Panc1 (cell line): ENCODE results near the gene ETNK2. TPM values are rescaled to one million over a fixed set of nuclear protein-coding genes. Genes with fewer than 3 reads are reported as not detected.

Source experiments
- ATAC-seq: fragments of 200-7000 bp; cut with Tn5 transposase; 2 replicates; pipeline ENCODE4 v1.9.1; 2020; ENCODE audit warnings: mild to moderate bottlenecking, moderate library complexity
- BruUV-seq: library from RNA; stranded (reverse); fragments of 400-500 nt; replicated peaks from 2 replicates; lab custom pipeline; 2021; lab: Mats Ljungman, UMichigan
- CTCF ChIA-PET: fragments of 300-600 bp; sonication (Branson Sonifier 250); formaldehyde crosslinking; loops from one replicate; lab custom pipeline; 2022; ENCODE audit warnings: antibody characterized with exemption; lab: Charles Lee
- POLR2A ChIA-PET: fragments of 300-600 bp; sonication (Branson Sonifier 250); formaldehyde crosslinking; loops from one replicate; lab custom pipeline; 2022; ENCODE audit warnings: antibody characterized with exemption; lab: Charles Lee
- DNase-seq: peaks from one replicate; pipeline ENCODE4 v3.0.0-alpha.2; 2010; ENCODE audit warnings: low read depth, low spot score
- H3K27ac ChIP-seq: 2 replicates; pipeline ENCODE4 v1.5.1; 2011; ENCODE audit warnings: mild to moderate bottlenecking, low read length, inconsistent platforms
- H3K27me3 ChIP-seq: fragments of 200-500 bp; sonication (Bioruptor generic); 2 replicates; pipeline ENCODE4 v1.6.0; 2014; ENCODE audit warnings: low read length, inconsistent platforms; ENCODE audit not compliant: control insufficient read depth, insufficient read depth
- H3K36me3 ChIP-seq: fragments of 200-500 bp; sonication (Bioruptor generic); 2 replicates; pipeline ENCODE4 v1.5.1; 2014; ENCODE audit warnings: inconsistent platforms, mild to moderate bottlenecking, low read length, moderate library complexity; ENCODE audit not compliant: control insufficient read depth, insufficient read depth
- H3K4me1 ChIP-seq: 2 replicates; pipeline ENCODE4 v1.5.1; 2011; ENCODE audit warnings: inconsistent platforms, mild to moderate bottlenecking, low read length, moderate library complexity; ENCODE audit not compliant: control insufficient read depth, insufficient read depth
- H3K4me3 ChIP-seq, 2 experiments: 2 replicates each; pipeline ENCODE4 v1.5.1; 2011 to 2012; ENCODE audit warnings: low read depth in 2 of 2, low read length in 2 of 2, mild to moderate bottlenecking in 2 of 2, inconsistent platforms in 1 of 2, moderate library complexity in 1 of 2
- H3K9me3 ChIP-seq: fragments of 200-500 bp; sonication (Bioruptor generic); 2 replicates; pipeline ENCODE4 v1.5.1; 2014; ENCODE audit warnings: low read depth, mild to moderate bottlenecking, inconsistent platforms, low read length, moderate library complexity; ENCODE audit not compliant: control insufficient read depth, insufficient read depth
- POLR2AphosphoS5 ChIP-seq: IDR thresholded peaks from 2 replicates; pipeline ENCODE4 v1.6.1; 2012; ENCODE audit warnings: mild to moderate bottlenecking, low read depth, low read length, moderate library complexity
- SIN3A ChIP-seq: IDR thresholded peaks from 2 replicates; pipeline ENCODE4 v1.6.1; 2012; ENCODE audit warnings: low read depth, mild to moderate bottlenecking, low read length, moderate library complexity, borderline replicate concordance; ENCODE audit not compliant: insufficient read depth
- TCF7L2 ChIP-seq: IDR thresholded peaks from 2 replicates; pipeline ENCODE4 v1.6.1; 2011; ENCODE audit warnings: mild to moderate bottlenecking, low read depth, low read length, inconsistent platforms
- in situ Hi-C: cut with HindIII; loops from 2 replicates; pipeline ENCODE4 v1.10.0; 2016; ENCODE audit warnings: low sequenced_read_pairs, low pct_unique_long_range_greater_than_20kb
- intact Hi-C: fragments of 100-400 bp; cut with micrococcal nuclease; formaldehyde crosslinking; loops from one replicate; pipeline ENCODE4 v1.10.0; 2022; ENCODE audit not compliant: unreplicated experiment
- total RNA-seq: library from RNA; stranded (reverse); gene quantifications from one replicate; pipeline ENCODE4 v1.2.1, GENCODE V29; 2021; ENCODE audit not compliant: unreplicated experiment
- TF ChIP-seq, protein P1 (sequence below): fragments of 450-650 bp; IDR thresholded peaks from 2 replicates; pipeline ENCODE4 v1.5.1; 2017; ENCODE audit warnings: mild to moderate bottlenecking
- TF ChIP-seq, protein P2 (sequence below), 2 experiments: IDR thresholded peaks; 2 replicates each; pipeline ENCODE4 v1.6.1; 2011 to 2012; ENCODE audit warnings: low read depth in 2 of 2, control low read depth in 1 of 2, low read length in 1 of 2, mild to moderate bottlenecking in 1 of 2, moderate library complexity in 1 of 2; ENCODE audit not compliant: insufficient read depth in 1 of 2

ETNK2 gene
- total RNA-seq, 1 experiment from 2014 or later: 6.7 TPM

DNA sequence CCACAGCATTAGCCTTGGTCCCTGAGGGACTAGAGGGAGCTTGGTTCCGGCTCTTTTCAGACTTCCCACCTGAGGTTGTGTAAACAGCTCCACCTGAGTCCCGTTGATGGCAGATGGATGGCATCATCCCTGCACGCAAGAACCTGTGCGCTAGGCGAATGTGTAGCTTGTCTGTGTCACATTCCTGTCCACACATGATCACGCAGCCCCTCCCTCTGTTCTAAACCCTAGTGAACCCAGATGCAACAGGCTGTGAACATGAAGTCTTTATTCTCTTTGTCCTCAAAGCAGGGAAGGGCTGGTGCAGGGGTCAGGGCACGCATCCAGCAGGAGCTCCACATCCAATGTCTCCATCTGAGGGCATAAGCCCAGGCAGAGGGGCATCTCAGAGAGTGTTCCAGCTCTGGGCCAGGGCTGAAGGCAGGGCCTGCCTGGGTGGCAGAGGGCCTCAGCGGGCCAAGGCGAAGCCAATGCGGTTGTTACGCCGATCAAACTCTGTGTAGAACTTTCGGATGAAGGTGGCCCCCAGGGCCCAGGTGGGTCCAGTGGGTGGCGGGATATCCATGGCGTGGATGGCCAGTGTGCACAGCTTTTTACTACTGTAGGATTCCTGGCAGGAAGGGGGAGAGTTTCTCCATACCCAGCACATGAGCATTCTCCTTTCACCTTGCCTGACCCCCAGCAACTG is 2.9 kb upstream of the ETNK2 start:
- DNase-seq: no peak
- Histone ChIP-seq H3K36me3 (no peaks in the 10 kb centered on the region), H3K9me3 (no peaks in the 10 kb centered on the region), H3K4me3 (no peak overlapping the region), H3K27me3 (no peaks in the 10 kb centered on the region; the same call in 1 of the 2 replicates), H3K4me1 (no peaks in the 10 kb centered on the region), H3K27ac (no peak overlapping the region)
- ChIA-PET POLR2A (no interaction called here), CTCF (interaction anchor here (0.6 kb wide), 1 partner anchor 182 kb away, joined by 3 read pairs; no protein-coding TSS in a partner anchor)
- intact Hi-C loops (no loop called here), in situ Hi-C loops (no loop called here)
- no TSS peak for BruUV-seq
- no peak for ATAC-seq
- TF ChIP-seq, protein P1, sequence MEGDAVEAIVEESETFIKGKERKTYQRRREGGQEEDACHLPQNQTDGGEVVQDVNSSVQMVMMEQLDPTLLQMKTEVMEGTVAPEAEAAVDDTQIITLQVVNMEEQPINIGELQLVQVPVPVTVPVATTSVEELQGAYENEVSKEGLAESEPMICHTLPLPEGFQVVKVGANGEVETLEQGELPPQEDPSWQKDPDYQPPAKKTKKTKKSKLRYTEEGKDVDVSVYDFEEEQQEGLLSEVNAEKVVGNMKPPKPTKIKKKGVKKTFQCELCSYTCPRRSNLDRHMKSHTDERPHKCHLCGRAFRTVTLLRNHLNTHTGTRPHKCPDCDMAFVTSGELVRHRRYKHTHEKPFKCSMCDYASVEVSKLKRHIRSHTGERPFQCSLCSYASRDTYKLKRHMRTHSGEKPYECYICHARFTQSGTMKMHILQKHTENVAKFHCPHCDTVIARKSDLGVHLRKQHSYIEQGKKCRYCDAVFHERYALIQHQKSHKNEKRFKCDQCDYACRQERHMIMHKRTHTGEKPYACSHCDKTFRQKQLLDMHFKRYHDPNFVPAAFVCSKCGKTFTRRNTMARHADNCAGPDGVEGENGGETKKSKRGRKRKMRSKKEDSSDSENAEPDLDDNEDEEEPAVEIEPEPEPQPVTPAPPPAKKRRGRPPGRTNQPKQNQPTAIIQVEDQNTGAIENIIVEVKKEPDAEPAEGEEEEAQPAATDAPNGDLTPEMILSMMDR: no peak
- no peak for TF ChIP-seq TCF7L2
- no peak for TF ChIP-seq SIN3A
- no peak for TF ChIP-seq POLR2AphosphoS5
- TF ChIP-seq, protein P2, sequence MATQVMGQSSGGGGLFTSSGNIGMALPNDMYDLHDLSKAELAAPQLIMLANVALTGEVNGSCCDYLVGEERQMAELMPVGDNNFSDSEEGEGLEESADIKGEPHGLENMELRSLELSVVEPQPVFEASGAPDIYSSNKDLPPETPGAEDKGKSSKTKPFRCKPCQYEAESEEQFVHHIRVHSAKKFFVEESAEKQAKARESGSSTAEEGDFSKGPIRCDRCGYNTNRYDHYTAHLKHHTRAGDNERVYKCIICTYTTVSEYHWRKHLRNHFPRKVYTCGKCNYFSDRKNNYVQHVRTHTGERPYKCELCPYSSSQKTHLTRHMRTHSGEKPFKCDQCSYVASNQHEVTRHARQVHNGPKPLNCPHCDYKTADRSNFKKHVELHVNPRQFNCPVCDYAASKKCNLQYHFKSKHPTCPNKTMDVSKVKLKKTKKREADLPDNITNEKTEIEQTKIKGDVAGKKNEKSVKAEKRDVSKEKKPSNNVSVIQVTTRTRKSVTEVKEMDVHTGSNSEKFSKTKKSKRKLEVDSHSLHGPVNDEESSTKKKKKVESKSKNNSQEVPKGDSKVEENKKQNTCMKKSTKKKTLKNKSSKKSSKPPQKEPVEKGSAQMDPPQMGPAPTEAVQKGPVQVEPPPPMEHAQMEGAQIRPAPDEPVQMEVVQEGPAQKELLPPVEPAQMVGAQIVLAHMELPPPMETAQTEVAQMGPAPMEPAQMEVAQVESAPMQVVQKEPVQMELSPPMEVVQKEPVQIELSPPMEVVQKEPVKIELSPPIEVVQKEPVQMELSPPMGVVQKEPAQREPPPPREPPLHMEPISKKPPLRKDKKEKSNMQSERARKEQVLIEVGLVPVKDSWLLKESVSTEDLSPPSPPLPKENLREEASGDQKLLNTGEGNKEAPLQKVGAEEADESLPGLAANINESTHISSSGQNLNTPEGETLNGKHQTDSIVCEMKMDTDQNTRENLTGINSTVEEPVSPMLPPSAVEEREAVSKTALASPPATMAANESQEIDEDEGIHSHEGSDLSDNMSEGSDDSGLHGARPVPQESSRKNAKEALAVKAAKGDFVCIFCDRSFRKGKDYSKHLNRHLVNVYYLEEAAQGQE (IDR thresholded peaks at IDR 0.05; ENCODE audit: insufficient read depth in 1 of 2, low read depth in 2 of 2, low read length in 1 of 2): no peak

- TF ChIP-seq POLR2AphosphoS5: no peak
- TF ChIP-seq SIN3A: no peak
- TF ChIP-seq, protein P2 (IDR thresholded peaks at IDR 0.05; ENCODE audit: insufficient read depth in 1 of 2, low read depth in 2 of 2, low read length in 1 of 2): no peak
- TF ChIP-seq, protein P1: no peak
- TF ChIP-seq TCF7L2: no peak
- Histone ChIP-seq H3K27ac (no peak overlapping the region), H3K27me3 (no peaks in the 10 kb centered on the region; the same call in 1 of the 2 replicates), H3K9me3 (no peaks in the 10 kb centered on the region), H3K4me1 (no peaks in the 10 kb centered on the region), H3K4me3 (no peak overlapping the region), H3K36me3 (no peaks in the 10 kb centered on the region)
- in situ Hi-C loops (no loop called here), intact Hi-C loops (no loop called here)
- DNase-seq (no peak), ATAC-seq (no peak)
- CTCF ChIA-PET: no interaction called here
- POLR2A ChIA-PET: no interaction called here
- BruUV-seq: no TSS peak
Measured at GRCh38 chr1:204153667-204154066, 1.8 kb upstream of the ETNK2 start.
